ENCODE data around the gene CLIP2.
"Not testable (repeated sequence)": the region's sequence is repeated elsewhere in the genome, so short reads cannot be mapped to it uniquely, and the experiment has no call there.

DNA sequence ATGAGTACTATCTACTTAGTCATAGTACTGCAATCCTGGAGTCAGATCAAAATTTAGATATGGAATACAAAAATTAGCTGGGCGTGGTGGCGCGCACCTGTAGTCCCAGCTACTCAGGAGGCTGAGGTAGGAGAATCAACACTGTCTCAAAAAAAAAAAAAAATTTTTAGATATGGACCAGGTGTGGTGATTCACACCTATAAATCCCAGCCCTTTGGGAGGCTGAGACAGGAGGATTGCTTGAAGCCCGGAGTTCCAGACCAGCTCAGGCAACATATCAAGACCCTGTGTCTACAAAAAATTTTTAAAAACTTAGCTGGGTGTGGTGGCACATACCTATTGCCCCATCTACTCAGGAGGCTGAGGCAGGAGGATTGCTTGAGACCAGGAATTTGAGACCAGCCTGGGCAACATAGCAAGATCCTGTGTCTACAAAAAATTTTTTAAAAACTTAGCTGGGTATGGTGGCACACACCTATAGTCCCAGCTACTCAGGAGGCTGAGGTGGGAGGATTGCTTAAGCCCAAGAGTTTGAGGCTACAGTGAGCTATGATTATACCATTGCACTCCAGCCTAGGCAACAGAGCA lies 63.4 kb downstream of the CLIP2 start:
- TF ChIP-seq, protein P1, sequence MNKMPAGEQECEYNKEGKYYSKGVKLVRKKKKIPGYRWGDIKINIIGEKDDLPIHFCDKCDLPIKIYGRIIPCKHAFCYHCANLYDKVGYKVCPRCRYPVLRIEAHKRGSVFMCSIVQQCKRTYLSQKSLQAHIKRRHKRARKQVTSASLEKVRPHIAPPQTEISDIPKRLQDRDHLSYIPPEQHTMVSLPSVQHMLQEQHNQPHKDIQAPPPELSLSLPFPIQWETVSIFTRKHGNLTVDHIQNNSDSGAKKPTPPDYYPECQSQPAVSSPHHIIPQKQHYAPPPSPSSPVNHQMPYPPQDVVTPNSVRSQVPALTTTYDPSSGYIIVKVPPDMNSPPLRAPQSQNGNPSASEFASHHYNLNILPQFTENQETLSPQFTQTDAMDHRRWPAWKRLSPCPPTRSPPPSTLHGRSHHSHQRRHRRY (tag by site-specific recombination; IDR thresholded peaks at IDR 0.05) = not testable (repeated sequence)
- not testable (repeated sequence) for TF ChIP-seq ZBTB21 (tag by site-specific recombination; IDR thresholded peaks at IDR 0.05)

All from HEK293 (cell line).